Activated effector memory CD4-positive, alpha-beta T cell treated with Interleukin-2 at 50 U/mL for 16 hours (primary cell): Measurements from ENCODE around the gene IL21.
"Not testable (repeated sequence)": the region's sequence is repeated elsewhere in the genome, so short reads cannot be mapped to it uniquely, and the experiment has no call there.

Experiments used
- DNase-seq: peaks from one replicate; pipeline ENCODE4 v3.0.0-alpha.2; 2020

The IL21 gene

DNA sequence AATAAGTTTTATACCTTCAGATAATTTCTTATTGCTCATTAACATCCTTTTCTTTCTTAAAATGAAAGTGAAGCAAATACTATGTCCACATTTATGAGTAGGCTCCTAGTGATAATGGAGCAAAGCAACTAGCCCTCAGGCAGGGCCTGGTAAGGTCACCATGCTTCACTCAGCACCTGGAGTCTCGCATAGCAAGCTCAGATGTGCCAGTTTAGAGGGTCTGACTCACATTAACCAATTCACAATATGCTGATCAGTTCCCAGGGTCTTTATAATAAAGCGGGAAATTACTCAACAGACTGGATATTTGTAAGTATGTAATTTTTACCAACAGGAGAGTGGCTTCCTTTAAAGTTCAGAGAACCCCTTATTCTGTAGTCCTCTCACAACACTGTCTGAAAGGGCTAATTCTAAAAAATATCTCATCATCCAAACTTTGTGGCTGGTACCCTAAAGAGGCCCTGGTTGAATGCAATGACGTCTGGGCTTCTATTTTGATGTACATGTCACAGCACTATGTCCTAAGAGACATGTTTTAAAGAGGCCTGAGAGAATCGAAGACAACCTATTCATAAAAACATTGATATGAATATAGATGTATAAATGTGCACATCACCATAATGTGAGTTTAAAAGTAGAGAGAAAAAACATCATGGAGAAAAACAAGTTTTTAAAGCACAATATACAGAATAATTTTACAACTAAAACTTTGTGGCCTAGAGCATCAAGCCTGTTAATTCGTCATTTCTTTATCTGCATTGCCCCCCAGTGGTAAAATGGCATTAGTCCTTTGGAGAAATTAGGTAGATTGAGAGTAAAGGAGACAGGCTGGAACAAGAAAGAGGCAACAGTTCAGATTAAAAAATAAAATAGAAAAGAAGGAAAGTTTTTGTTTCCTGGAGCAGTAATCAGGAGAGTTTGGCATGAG, 44.3 kb downstream of the IL21 start:
- DNase-seq, result no peak

DNA sequence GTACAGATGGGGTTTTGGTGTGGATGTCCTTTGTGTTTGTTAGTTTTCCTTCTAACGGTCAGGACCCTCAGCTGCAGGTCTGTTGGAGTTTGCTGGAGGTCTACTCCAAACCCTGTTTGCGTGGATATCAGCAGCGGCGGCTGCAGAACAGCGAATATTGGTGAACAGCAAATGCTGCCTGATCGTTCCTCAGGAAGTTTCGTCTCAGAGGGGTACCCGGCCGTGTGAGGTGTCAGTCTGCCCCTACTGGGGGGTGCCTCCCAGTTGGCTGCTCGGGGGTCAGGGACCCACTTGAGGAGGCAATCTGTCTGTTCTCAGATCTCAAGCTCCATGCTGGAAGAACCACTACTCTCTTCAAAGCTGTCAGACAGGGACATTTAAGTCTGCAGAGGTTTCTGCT, 46.5 kb downstream of the IL21 start:
- not testable (repeated sequence) for DNase-seq

DNA sequence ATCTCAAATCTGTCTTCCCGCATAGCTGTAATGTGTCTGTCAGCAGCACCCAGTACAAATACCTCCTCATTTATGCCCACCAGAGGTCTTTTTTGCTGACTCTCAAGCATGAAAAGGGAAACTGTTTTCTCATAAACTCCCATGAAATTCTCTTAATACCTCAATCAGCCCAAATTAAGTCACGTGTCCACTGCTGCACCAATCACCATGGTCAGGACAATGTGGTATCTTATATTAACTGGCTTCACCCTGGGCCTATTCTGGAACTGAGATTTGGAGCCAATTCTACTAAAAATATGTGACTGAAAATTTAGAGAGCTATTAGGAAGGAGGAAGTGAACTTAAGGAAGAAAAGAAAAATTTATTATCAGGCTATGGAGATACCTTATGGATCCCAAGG, 58.4 kb downstream of the IL21 start:
- DNase-seq, result no peak
